ENCODE data around the gene GJD3.
A peak's percentile ranks its signal among the peaks of the same experiment; 100 is the strongest.

Gene GJD3

DNA sequence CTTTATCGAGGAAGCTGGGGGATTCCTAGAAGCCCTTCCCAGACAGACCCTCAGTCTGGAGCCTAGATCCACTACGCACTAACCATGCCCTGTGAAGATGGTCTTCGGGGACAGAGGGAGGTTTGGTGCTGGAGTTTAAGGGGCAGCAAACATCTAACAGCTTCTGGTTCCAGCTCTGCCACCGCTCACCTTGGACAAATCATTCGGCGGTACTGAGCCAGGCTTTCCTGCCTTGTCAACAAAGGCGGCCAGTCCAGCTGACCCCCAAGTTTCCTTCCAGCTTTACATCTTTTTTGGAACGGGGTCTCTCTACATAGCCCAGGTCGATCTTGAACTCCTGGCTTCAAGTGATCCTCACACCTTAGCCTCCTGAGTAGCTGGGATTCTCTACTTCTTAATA, 369 bp upstream of the GJD3 start:
- no peak for DNase-seq

DNA sequence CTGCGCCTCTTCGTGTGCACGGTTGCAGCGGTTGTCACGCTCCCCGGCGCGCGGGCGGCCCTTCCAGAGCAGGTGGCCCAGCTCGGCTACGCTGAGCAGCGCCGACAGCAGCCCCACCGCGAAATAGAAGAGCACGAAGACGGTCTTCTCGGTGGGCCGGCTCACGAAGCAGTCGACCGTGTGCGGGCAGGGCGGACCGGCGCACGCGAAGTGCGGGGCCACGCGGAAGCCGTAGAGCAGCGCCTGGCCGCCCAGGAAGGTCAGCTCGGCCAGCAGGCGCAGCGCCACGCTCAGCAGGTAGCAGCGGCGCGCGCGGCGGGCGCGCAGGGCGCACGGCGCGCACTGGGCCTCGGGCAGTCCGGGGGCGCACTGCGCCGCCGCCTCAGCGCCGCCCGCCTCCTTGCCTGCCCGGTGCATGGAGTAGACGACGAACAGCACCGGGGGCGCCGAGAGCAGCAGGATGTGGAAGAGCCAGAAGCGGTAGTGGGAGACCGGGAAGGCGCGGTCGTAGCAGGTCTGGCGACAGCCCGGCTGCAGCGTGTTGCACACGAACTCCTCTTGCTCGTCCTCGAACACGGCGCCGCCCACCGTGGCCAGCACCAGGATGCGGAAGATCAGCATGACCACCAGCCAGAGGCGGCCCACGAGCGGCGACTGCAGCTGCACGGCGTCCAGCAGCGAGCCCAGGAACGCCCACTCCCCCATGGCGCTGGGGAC, 1.3 kb downstream of the GJD3 start:
- H3K27ac ChIP-seq, result peak overlapping the region; percentile 49
- no peaks in the 10 kb centered on the region for H3K27me3 ChIP-seq (ENCODE audit: insufficient read depth, low read depth, severe bottlenecking)
- DNase-seq, result peak; percentile 67
- H3K4me3 ChIP-seq (ENCODE audit: low read depth, low read length), result peak overlapping the region; percentile 57
- TF ChIP-seq, protein P1, sequence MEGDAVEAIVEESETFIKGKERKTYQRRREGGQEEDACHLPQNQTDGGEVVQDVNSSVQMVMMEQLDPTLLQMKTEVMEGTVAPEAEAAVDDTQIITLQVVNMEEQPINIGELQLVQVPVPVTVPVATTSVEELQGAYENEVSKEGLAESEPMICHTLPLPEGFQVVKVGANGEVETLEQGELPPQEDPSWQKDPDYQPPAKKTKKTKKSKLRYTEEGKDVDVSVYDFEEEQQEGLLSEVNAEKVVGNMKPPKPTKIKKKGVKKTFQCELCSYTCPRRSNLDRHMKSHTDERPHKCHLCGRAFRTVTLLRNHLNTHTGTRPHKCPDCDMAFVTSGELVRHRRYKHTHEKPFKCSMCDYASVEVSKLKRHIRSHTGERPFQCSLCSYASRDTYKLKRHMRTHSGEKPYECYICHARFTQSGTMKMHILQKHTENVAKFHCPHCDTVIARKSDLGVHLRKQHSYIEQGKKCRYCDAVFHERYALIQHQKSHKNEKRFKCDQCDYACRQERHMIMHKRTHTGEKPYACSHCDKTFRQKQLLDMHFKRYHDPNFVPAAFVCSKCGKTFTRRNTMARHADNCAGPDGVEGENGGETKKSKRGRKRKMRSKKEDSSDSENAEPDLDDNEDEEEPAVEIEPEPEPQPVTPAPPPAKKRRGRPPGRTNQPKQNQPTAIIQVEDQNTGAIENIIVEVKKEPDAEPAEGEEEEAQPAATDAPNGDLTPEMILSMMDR (IDR thresholded peaks at IDR 0.05; ENCODE audit: low read depth, low read length), result no peak
- no peaks in the 10 kb centered on the region for H3K9me3 ChIP-seq (ENCODE audit: severe bottlenecking)
- peaks cover 3% of the 10 kb centered on the region; the same call in 1 of the 2 replicates for H3K36me3 ChIP-seq

More for the DNA sequence above, 369 bp upstream of the GJD3 start:
- Histone ChIP-seq H3K36me3 (peaks cover 3% of the 10 kb centered on the region; the same call in 1 of the 2 replicates), H3K4me3 (ENCODE audit: low read depth, low read length) (no peak overlapping the region), H3K27ac (no peak overlapping the region), H3K9me3 (ENCODE audit: severe bottlenecking) (no peaks in the 10 kb centered on the region), H3K27me3 (ENCODE audit: insufficient read depth, low read depth, severe bottlenecking) (no peaks in the 10 kb centered on the region)
- TF ChIP-seq, protein P1 (IDR thresholded peaks at IDR 0.05; ENCODE audit: low read depth, low read length), result no peak

DNA sequence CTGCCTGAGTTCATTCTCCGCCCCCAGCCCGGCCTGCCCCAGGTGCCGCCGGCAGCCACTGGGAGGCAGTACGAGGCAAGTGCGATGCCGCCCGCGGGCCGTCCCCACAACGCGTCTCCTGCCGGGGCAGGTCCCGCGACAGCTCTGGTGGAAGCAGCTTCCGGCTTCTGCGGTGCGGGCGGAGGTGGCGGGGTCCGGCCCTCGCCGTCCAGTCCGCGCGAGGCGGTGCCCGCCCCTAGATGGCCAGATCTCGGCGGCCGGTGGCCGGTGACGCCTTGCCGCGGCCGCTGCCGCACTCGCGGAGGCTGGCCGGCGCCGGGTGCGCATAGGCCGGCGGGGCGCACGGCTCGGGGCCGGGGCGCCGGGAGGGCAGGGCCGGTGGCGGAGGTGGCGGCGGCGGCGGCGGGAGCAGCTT, 1.8 kb downstream of the GJD3 start:
- Histone ChIP-seq H3K36me3 (peaks cover 3% of the 10 kb centered on the region; the same call in 1 of the 2 replicates), H3K4me3 (ENCODE audit: low read depth, low read length) (peak overlapping the region; percentile 57), H3K27ac (peak overlapping the region; percentile 49), H3K9me3 (ENCODE audit: severe bottlenecking) (no peaks in the 10 kb centered on the region), H3K27me3 (ENCODE audit: insufficient read depth, low read depth, severe bottlenecking) (no peaks in the 10 kb centered on the region)
- DNase-seq, result peak; percentile 97
- TF ChIP-seq, protein P1 (IDR thresholded peaks at IDR 0.05; ENCODE audit: low read depth, low read length), result peak; percentile 96

DNA sequence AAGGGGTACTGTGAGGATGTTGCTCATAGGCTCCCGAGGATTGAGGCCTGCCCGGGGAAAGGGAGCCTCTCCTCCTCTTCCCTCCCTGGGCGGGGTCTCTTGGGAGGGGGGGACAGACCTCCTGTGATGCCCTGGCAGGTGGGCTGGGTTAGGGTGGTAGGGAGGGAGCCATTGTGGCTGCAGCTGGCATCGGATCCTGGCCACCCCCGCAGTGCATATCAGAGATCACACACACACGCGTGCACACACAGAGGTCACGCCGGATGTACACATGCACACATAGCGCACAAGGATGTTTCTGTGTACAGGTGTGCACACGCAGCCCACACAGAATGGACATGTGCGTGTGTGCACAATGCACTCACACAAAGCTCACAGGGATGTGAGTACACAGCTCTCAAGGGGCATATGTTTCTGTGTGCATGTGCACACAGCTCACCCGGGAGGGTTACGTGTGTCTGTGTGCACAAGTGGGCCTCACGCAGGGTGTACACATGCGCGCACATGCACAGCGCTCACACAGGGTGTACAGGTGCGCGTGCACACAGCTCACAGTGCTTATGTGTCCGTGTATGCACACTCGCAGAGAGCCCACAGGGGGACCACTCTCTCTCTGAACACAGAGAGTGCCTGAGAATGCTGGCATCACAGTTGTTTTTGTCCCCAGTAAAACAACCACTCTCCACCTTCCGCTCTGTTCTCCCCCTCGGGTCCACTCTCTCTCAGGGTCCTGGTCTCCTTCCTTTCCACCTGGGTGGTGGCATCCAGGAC, 2.4 kb downstream of the GJD3 start:
- Histone ChIP-seq H3K27ac (no peak overlapping the region), H3K9me3 (ENCODE audit: severe bottlenecking) (no peaks in the 10 kb centered on the region), H3K4me3 (ENCODE audit: low read depth, low read length) (peak overlapping the region; percentile 57), H3K36me3 (peaks cover 3% of the 10 kb centered on the region; the same call in 1 of the 2 replicates), H3K27me3 (ENCODE audit: insufficient read depth, low read depth, severe bottlenecking) (no peaks in the 10 kb centered on the region)
- TF ChIP-seq, protein P1 (IDR thresholded peaks at IDR 0.05; ENCODE audit: low read depth, low read length), result no peak
- no peak for DNase-seq

DNA sequence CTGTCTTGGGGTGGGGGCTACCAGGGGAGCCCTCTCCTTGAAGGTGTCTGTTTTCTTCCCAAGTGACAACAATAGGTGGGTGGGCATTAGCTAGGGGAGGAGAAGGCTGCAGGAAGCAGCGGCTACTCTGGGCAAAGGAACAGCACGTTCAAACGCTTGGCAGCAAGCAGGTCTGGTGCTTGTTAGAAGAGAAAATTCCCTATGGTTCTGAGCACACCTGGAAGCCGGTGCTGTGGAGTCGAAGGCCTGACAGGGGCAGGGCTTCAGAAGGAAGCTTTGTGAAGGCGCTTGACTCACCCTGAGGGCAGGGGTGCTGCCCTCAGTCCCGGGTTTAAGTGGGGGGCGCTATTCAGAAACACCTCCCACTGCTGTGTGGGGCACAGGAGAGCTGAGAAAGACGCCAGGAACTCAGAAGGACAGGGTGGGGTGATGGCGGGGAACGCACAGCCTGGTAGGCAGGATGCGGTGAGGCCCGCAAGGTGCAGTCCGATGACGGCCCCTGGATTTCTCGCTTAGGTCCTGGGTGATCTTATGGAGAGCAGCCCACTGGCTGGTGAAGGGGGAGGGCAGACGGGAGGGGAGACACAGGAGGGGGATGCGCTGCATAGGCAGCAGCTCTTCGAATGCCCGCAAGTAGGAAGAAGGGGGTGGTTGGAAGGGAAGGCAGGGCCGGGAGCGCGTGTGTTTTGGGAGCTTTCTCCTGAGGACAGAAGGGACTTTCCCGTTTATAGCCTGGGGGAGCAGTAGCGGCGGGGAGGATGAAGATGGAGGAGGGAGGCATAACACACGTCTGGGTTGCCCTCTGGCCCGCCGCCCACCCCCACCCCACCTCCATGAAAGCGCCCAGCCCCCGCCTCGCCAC, 3.2 kb downstream of the GJD3 start:
- Histone ChIP-seq H3K27ac (no peak overlapping the region), H3K36me3 (peaks cover 5% of the 10 kb centered on the region; the same call in 1 of the 2 replicates), H3K4me3 (ENCODE audit: low read depth, low read length) (no peak overlapping the region), H3K9me3 (ENCODE audit: severe bottlenecking) (no peaks in the 10 kb centered on the region), H3K27me3 (ENCODE audit: insufficient read depth, low read depth, severe bottlenecking) (no peaks in the 10 kb centered on the region)
- TF ChIP-seq, protein P1 (IDR thresholded peaks at IDR 0.05; ENCODE audit: low read depth, low read length), result no peak
- DNase-seq, result no peak

Data from WERI-Rb-1 (cell line).